Skin epidermis (tissue), 12 donors: ENCODE data around the gene TSPAN9.

Experiments used
- H3K27ac ChIP-seq, 21 experiments: fragments of 200-600 bp; sonication (generic) in 11 of 21; one replicate each; pipeline ENCODE4 v1.5.0; 2020; ENCODE audit warnings: mild to moderate bottlenecking in 3 of 21, inconsistent platforms in 2 of 21, moderate library complexity in 2 of 21
- H3K4me3 ChIP-seq, 7 experiments: fragments of 200-600 bp; sonication (generic) in 2 of 7; one replicate each; pipeline ENCODE4 v1.5.0; 2020; ENCODE audit warnings: inconsistent platforms in 2 of 7, mild to moderate bottlenecking in 2 of 7, moderate library complexity in 1 of 7

TSPAN9 gene

DNA sequence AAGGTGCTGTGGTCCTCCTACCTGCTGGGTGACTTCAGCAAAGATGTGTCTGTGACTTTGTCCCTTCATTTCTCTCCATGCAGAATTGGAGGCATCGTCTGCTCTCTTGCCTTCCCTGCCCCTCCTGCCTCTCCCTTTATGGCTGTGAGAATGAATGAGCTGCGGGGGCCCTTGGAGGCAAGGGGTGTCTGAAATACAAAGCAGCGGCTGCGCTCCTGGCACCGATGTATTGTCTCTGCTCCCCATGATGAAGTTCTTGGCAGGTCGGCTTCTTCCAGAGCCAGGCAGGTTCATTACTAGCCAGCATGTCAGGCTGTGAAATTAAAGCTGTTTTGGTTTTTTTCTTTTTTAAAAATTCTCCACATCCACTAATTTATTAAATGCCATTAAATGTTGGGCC, 194.5 kb downstream of the TSPAN9 start:
- no peak overlapping the region for H3K27ac ChIP-seq

GRCh38 chr12:3272958-3273357, 195.8 kb downstream of the TSPAN9 start:
- H3K27ac ChIP-seq, result no peak overlapping the region
- no peak overlapping the region for H3K4me3 ChIP-seq

More for the DNA sequence above, 194.5 kb downstream of the TSPAN9 start:
- no peak overlapping the region for H3K4me3 ChIP-seq

DNA sequence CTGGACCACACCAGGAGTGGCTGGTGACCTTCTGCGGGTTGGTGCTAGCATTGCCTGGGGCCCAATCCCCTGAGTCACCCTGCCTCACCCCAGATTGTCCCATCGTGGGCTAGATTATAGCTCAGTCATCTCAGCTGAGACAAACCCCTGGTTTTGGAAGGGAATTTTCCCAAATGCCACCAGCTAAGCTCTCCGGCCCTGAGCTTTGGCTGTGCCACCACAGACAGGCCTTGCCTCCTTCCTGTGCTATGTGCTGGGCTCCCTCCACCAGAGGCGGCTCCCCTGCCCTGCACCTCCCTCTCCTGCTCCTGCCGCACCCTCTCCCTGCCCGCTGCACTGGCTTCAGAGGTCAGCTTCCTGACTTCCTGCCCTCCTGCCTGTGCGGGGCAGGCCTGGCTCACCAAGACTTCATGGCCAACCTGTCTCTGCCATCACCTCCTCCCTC, 196.3 kb downstream of the TSPAN9 start:
- Histone ChIP-seq H3K27ac (no peak overlapping the region), H3K4me3 (no peak overlapping the region)

DNA sequence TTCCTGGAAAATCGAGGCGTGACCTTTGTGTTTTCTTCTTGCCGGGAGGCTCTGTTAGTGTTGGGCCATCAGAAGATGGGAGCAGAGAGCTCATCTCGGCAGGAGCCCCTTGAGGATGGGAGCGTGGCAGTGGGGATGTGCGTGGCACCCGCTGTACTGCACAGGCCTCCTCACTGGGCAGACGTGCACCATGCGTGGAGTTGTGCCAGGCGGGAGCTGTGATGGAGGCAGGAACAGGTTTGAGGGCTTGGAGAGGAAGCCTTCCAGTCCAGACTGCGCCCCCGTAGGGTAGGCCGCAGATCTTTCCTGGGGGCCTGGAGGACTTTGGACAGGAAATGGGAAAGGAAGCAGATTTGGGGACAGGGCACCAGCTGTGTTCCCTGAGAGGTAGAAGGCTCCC, 197.5 kb downstream of the TSPAN9 start:
- H3K27ac ChIP-seq, result no peak overlapping the region
- no peak overlapping the region for H3K4me3 ChIP-seq

DNA sequence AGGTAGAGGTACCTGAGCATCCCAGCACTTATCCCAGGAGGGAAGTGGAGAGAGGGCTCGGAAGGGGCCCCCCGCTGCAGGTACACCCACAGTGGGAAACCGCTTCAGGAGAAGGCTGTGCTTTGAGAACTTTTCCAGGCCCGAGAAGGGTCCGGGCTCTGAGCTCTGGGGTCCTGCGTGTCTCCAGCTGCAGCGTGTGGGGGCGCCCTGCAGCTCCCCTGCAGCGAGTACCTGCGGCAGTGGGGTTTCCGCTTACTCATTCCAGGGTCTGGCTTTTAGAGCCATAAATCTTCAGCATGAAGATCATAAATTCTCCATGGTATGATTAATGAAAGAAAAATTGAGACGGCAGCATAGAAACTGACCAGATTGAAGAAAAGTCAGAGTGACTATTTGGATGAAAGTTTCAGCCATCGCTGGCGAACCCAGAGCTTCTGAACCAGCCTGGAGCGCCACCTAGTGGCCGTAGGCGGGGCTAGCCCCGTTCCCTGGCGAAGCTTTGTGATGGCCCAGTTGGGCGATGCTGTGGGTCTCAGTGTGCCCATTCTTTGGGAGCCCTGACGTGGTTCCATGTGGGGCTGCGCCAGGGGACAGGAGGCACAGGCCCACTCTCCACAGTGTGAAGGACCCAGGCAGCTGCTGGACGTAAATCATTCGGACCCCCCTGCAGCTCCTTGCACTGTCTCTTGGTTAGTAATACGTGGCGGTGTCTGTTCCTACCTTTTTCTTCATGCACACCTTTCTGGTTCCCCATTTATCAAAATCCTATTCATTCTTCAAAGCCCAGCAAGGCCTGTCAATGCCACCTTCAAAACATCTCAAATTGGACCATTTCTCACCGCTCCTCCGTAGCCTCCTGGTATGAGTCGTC, 198.2 kb downstream of the TSPAN9 start:
- Histone ChIP-seq H3K4me3 (no peak overlapping the region), H3K27ac (no peak overlapping the region)

DNA sequence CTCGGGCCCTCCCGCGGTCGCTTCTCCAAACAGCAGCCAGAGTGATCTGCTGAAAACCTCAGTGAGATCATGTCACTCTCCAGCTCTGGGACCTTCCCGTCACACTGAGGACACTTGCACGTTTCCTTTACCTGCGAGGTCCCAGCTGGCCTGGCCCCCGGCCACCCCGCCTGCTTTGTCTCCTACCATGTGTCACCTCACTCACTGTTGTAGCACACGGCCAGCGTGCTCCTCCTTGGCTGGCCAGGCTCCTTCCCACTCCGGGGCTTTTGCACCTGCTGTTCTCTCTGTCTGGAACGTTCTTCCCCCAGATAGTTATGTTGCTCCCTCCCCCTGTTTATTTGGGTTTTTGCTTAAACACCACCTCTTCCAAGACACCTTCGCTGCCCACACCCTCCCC, 199.0 kb downstream of the TSPAN9 start:
- H3K4me3 ChIP-seq, result no peak overlapping the region
- H3K27ac ChIP-seq, result no peak overlapping the region

GRCh38 chr12:3277306-3277943, 200.2 kb downstream of the TSPAN9 start:
- Histone ChIP-seq H3K4me3 (no peak overlapping the region), H3K27ac (no peak overlapping the region)

DNA sequence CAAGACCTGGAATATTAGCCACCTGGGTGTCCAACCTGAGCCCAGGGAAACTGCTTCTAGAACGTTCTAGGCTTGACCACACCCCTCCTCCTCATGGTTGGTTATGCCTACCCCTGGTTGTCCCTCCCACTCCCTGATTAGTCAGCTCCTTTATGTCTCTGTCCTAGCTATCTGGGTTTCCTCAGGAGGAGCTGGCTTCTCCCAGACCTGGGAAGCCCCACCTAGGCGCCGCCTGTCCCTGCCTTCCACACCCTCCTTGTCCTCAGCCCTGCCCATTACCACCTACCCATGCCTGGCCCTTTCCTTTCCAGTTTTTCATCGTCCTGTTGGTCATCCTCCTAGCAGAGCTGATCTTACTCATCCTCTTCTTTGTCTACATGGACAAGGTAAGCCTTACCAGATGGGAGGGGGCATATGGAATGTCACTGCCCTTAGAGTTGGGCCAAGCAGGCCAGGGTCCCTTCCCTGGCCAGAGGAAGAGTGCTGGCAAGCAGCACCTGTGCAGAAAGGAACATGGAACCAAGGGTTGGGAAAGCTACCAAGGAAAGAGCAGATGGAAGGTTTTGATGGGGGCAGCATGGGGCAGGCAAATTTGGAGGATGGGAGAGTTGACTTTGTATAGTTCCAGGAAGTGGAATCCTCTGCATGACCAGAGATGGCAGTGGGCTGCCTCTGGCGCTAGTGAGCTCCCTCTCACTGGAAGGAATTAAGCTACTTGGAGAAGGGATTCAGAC, 201.7 kb downstream of the TSPAN9 start:
- Histone ChIP-seq H3K27ac (no peak overlapping the region), H3K4me3 (no peak overlapping the region)

GRCh38 chr12:3279415-3279780, 202.2 kb downstream of the TSPAN9 start:
- Histone ChIP-seq H3K27ac (no peak overlapping the region), H3K4me3 (no peak overlapping the region)

DNA sequence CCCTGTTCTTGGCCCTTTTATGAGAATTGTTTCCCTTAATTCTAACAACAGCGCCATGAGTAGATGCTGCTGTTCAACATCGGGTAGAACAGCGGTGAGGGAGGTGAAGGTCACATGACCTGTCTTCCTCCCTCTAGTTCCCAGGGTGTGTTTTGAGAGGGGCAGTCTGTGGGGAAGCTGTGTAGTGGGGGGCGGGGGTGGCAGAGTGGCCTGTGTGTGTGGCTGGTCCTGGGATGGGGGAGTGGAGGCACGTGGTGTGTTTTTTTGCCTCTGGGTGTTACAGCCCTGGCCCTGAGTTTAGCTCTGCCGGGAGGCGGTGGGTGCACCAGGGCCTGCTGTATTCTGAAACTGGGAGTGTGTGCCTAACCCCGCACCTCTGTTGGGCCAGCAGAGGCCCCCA, 202.7 kb downstream of the TSPAN9 start:
- Histone ChIP-seq H3K27ac (no peak overlapping the region), H3K4me3 (no peak overlapping the region)

DNA sequence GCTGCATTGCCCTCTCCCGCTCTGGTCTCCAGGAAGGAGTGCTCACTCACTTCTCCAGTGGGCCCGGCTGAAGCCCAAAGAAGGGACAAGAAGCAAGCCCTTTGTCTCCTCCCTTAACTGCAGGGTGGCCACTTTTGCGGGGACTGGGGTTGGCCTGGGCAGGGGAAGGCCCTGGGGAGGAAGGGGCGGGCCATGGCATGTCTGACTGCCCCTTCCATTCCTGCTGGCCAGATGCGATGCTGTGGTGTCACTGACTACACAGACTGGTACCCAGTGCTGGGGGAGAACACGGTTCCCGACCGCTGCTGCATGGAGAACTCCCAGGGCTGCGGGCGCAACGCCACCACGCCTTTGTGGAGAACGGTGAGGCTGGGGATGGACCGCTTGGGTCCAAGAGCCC, 203.8 kb downstream of the TSPAN9 start:
- H3K27ac ChIP-seq, result no peak overlapping the region
- H3K4me3 ChIP-seq, result no peak overlapping the region

DNA sequence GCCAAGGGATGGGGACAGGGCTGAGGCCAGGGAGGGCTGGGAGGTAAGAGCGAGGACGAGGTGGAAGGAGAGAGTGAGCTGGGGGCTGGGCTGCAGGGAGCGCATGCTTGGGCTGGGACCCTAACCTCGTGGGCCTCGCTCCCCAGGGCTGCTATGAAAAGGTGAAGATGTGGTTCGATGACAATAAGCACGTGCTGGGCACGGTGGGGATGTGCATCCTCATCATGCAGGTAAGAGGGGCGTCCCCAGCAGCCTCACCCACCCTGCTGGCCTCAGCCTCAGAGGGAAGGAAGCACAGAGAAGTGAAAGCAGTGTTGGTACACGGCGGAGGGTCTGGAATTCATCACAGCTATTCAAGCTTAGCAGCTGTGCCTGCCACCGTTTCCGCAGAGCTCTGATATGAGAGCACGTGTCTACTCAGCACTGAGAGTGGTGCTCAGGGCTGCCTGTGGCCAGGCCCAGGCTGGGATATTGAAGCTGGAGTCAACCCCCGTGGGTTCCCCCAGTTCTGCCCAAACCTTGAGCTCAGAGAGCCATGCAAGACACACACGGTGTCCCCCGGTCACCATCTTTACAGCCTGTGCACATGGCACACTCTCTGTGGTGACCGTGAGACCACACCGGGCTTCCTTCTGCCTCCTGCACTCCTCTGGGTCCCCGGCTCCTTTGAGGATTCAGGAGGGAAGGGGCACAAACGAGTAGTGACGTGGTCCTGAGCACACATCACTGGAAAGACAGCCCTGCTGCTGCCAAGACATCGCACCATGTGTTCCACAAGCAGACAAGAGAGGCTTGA, 204.6 kb downstream of the TSPAN9 start:
- Histone ChIP-seq H3K4me3 (no peak overlapping the region), H3K27ac (no peak overlapping the region)

- H3K27ac ChIP-seq, result no peak overlapping the region
- H3K4me3 ChIP-seq, result no peak overlapping the region
These were observed 205.1 kb downstream of the TSPAN9 start for GRCh38 chr12:3282384-3282670.

- Histone ChIP-seq H3K27ac (no peak overlapping the region), H3K4me3 (no peak overlapping the region)
These were observed 206.0 kb downstream of the TSPAN9 start for GRCh38 chr12:3283137-3283680.

GRCh38 chr12:3284405-3284804, 207.2 kb downstream of the TSPAN9 start:
- H3K4me3 ChIP-seq, result no peak overlapping the region
- H3K27ac ChIP-seq, result no peak overlapping the region

DNA sequence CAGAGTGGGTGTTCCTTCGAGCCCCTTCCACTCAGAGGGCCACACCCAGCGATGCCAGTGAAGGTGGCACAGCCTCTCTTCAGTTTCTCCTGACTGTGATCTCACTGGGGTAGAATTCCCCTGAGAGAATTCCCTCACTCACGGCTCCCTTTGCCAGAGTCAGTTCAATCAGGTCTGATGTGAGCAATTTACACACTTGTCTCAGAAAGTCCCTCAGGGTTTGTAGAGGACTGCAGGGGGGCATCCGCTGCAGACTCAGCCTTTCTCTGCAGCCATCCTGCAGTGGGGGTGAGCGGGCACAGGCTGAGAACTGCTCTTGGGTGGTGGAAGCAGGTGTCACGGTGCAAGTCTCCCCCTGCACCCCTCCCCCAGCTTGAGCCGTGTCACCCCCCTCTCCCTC, 208.4 kb downstream of the TSPAN9 start:
- H3K27ac ChIP-seq, result no peak overlapping the region
- H3K4me3 ChIP-seq, result no peak overlapping the region

DNA sequence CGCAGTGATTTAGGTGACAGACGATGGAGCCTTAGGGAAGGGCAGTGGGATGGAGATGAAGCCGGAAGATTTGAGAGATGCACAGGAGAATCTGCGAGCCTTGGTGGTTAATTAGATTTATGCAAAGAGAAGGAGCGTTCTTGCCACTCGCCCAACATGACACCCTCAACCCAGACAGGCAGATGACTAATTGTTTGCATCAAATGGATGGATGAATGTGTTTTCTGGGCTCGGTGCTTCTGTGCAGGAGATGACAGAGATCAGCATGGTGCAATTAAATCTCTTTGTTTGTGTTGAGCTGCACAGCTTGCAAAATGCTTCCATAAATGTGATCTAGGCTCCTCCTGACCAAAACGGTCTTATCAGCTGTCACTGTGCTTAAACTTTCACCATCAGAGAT, 211.5 kb downstream of the TSPAN9 start:
- no peak overlapping the region for H3K27ac ChIP-seq
- no peak overlapping the region for H3K4me3 ChIP-seq

- no peak overlapping the region for H3K27ac ChIP-seq
- H3K4me3 ChIP-seq, result no peak overlapping the region
These were observed 212.5 kb downstream of the TSPAN9 start for GRCh38 chr12:3289702-3290101.

GRCh38 chr12:3291939-3292338, 214.8 kb downstream of the TSPAN9 start:
- Histone ChIP-seq H3K27ac (no peak overlapping the region), H3K4me3 (no peak overlapping the region)
